GM12872 (cell line): ENCODE measurements around the gene CPNE4.

Experiments
- TF ChIP-seq, protein P1 (sequence below): IDR thresholded peaks from 3 replicates; pipeline ENCODE4 v1.5.1; 2011; ENCODE audit warnings: low read depth, mild to moderate bottlenecking, low read length, moderate library complexity; ENCODE audit not compliant: insufficient read depth

The CPNE4 gene

DNA sequence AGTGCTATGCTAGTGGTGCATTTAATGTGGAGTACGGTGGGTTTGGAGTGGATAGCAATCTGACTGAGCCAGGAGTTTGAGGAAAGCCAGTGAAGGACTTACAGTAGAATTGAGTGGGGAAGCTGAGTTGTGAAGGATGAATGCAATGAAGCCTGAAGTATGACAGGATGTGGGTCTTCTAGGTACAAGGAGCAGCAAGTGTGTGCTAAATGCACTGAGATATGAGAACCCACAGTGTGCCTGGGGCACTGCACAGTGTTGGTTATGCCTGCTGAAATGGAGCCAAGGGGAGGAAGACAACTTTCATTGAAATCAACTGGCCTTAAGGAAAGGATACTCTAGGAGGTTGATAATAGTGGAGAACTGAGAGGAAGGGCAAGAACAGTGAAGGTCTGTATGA, 426.5 kb downstream of the CPNE4 start:
- TF ChIP-seq, protein P1, sequence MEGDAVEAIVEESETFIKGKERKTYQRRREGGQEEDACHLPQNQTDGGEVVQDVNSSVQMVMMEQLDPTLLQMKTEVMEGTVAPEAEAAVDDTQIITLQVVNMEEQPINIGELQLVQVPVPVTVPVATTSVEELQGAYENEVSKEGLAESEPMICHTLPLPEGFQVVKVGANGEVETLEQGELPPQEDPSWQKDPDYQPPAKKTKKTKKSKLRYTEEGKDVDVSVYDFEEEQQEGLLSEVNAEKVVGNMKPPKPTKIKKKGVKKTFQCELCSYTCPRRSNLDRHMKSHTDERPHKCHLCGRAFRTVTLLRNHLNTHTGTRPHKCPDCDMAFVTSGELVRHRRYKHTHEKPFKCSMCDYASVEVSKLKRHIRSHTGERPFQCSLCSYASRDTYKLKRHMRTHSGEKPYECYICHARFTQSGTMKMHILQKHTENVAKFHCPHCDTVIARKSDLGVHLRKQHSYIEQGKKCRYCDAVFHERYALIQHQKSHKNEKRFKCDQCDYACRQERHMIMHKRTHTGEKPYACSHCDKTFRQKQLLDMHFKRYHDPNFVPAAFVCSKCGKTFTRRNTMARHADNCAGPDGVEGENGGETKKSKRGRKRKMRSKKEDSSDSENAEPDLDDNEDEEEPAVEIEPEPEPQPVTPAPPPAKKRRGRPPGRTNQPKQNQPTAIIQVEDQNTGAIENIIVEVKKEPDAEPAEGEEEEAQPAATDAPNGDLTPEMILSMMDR: no peak

DNA sequence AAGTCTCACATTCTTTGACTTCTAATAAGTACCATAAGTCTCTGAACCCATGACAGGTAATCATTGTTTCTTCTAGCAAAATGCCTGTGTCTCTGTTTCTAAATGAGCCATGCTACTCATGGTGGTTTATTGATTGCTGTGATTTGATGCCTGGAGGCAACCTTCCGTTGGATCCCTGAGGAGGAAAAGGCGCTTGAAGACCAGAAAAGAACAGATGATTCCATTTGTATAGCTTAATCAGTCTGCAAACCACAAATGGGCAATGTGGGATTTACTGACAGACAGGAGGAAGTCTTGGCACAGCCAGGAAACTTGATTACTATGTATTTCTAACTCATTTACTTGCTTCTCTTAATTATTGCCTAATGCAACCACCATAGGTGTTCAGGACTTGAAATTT, 428.9 kb downstream of the CPNE4 start:
- TF ChIP-seq, protein P1: no peak

DNA sequence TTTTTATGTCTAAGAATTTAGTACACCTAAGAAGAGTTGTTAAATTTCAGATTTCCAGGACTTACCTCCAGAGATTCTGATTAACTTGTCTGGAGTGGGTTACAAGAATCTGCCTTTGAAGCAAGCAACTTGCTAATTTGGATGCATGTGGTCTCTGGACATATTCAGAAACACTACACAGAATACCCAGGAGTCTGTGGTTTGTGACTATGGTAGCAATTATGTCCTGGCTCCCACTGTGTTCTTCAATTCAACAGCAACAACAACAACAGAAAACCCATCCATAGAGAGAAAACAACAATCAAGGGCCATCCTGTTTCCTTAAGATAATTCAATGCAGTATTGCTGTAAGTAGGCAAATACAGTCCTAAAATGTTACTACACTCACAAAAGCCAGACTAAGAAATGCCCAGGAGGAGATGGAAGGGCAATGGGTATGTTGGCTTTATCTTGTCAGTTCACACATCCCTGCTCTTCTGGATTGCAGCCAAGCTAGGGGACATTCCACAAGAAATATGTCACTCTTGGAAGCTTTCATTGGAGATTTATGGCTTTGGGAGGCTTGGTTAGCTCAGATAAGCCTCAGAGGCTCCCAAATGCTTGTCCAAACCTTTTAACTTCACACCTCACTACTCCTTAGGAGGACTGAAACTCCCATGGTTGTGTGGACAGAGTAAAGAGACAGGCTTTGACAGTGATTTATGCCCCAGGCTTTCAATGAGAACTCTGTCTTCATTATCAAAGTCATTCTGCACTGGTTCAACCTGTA, 432.6 kb downstream of the CPNE4 start:
- TF ChIP-seq, protein P1: no peak

DNA sequence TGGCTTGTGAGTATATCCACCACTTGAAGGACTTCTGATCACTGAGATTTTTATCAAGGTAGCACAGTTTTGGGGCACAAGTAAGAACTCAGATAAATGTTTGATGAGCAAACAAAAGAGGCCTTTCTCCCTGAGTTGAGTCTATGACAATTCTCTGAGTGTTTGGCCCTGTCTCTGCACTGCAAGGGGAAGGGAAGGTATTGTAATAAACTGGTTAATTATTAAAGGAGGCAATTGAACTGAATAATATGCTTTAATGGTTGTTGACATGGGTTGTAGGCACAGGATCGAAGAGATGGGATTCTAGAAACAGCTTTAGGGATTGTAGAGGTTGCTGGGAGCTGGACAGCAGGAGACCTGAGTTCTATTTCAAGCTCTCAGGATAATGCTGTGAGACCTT, 437.0 kb downstream of the CPNE4 start:
- TF ChIP-seq, protein P1: no peak

DNA sequence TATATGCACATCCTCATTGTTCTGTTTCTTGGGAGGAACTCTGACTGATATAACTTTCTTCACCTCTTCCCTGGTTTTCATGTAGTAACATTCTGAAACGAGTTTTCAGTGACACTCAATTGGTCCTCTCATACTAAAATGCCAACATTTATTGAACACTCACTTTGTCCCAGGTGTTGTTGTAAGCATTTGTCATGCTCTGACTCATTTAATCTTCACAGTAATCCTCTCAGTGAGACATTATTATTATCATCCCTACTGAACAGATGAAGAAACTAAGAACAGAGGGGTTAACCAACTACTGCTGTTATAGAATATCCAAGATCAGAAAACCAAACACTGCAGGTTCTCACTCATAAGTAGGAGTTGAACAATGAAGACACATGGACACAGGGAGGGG, 437.9 kb downstream of the CPNE4 start:
- TF ChIP-seq, protein P1: no peak

DNA sequence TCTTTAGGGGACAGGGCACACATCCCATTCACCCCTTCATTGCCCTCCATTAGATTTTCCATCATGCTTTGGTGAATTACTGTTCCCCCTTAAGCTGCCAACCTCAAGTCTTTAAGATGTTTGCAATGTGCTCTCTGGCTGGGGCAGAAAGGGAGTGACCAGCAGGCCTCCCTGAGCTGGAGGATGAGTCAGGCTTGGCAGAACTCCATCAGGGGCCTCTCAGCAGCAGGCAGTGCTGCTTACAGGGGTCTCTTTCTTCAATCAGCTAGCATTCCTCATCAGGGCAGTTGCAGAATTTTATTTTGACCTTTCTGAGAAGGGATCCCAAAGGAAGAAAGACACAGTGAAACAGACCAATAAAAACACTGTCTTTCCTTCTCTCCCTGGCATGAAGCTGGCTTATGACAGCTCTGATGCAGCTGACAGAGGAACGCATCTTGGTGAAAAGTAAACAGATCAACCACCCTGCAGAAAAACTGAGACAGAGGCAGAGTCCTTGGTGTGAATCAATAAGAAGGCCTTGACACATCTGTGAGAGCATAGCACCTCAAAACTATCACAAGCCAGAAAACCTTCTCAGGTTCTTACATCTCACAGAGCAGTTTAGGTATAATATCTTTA, 443.3 kb downstream of the CPNE4 start:
- TF ChIP-seq, protein P1: no peak

DNA sequence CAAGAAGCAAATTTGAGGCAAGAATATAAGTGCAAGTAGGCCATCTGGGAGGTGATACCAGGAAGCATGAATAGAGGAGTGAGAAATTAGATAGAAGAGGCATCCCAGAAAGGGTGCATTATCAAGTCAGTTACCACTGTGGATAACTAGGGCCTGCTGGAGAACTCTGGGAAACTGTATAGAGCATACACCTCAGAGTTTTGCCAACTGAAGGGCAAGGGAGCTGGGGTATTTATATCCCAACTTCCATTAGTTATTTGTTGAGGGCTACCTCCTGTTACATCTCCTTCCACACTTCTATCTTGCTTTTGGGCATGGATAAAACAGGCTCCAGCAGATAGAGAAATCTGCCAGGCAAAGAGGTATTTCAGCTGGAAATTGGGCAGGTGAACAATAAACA, 448.5 kb downstream of the CPNE4 start:
- TF ChIP-seq, protein P1: no peak
